Astrocyte (in vitro differentiated cells and primary cell): ENCODE results near the gene LHPP. TPM values are rescaled to one million over a fixed set of nuclear protein-coding genes. Genes with fewer than 3 reads are reported as not detected.

ENCODE experiments used
- DNase-seq: peaks from one replicate; pipeline ENCODE4 v3.0.0-alpha.2; 2010; ENCODE audit warnings: low read depth
- FAIRE-seq: peaks from 2 replicates; lab custom pipeline; 2011; peaks lifted over from hg19 to GRCh38; lab: Jason Lieb, UNC
- H2AFZ ChIP-seq: 2 replicates; pipeline ENCODE4 v1.6.0; 2012; ENCODE audit warnings: low read depth, low read length, inconsistent platforms
- H3K27ac ChIP-seq: 2 replicates; pipeline ENCODE4 v1.5.1; 2011; ENCODE audit warnings: low read depth, low read length, inconsistent platforms
- H3K27me3 ChIP-seq: 2 replicates; pipeline ENCODE4 v1.6.0; 2011; ENCODE audit warnings: low read length, inconsistent platforms; ENCODE audit not compliant: insufficient read depth
- H3K36me3 ChIP-seq: 2 replicates; pipeline ENCODE4 v1.5.1; 2011; ENCODE audit warnings: low read length, inconsistent platforms; ENCODE audit not compliant: insufficient read depth
- H3K4me1 ChIP-seq: 2 replicates; pipeline ENCODE4 v1.5.1; 2011; ENCODE audit warnings: low read length, inconsistent platforms; ENCODE audit not compliant: insufficient read depth
- H3K4me2 ChIP-seq: 2 replicates; pipeline ENCODE4 v1.6.0; 2012; ENCODE audit warnings: low read length, inconsistent platforms
- H3K4me3 ChIP-seq: 2 replicates; pipeline ENCODE4 v1.5.1; 2011; ENCODE audit warnings: low read depth, mild to moderate bottlenecking, low read length, inconsistent platforms; ENCODE audit not compliant: insufficient read depth
- H3K79me2 ChIP-seq: 2 replicates; pipeline ENCODE4 v1.6.0; 2012; ENCODE audit warnings: mild to moderate bottlenecking, low read length, inconsistent platforms; ENCODE audit not compliant: insufficient read depth
- H3K9ac ChIP-seq: 2 replicates; pipeline ENCODE4 v1.6.0; 2012; ENCODE audit warnings: mild to moderate bottlenecking, low read length, inconsistent platforms
- H3K9me3 ChIP-seq: 2 replicates; pipeline ENCODE4 v1.5.1; 2012; ENCODE audit warnings: low read depth, mild to moderate bottlenecking, low read length, inconsistent platforms; ENCODE audit not compliant: insufficient read depth
- H4K20me1 ChIP-seq: 2 replicates; pipeline ENCODE4 v1.6.0; 2012; ENCODE audit warnings: low read length, inconsistent platforms; ENCODE audit not compliant: insufficient read depth
- H3K27ac Mint-ChIP-seq: one replicate; pipeline ENCODE4 v1.8.0; 2021; ENCODE audit warnings: mild to moderate bottlenecking, mixed read lengths; ENCODE audit not compliant: unreplicated experiment
- H3K27me3 Mint-ChIP-seq: one replicate; pipeline ENCODE4 v1.8.0; 2021; ENCODE audit warnings: low read depth, mixed read lengths; ENCODE audit not compliant: unreplicated experiment
- H3K36me3 Mint-ChIP-seq: one replicate; pipeline ENCODE4 v1.8.0; 2021; ENCODE audit warnings: low read depth, mixed read lengths; ENCODE audit not compliant: unreplicated experiment
- H3K4me1 Mint-ChIP-seq: one replicate; pipeline ENCODE4 v1.8.0; 2021; ENCODE audit warnings: low read depth, mixed read lengths; ENCODE audit not compliant: unreplicated experiment
- H3K4me3 Mint-ChIP-seq: one replicate; pipeline ENCODE4 v1.8.0; 2021; ENCODE audit warnings: mild to moderate bottlenecking, moderate library complexity, mixed read lengths; ENCODE audit not compliant: unreplicated experiment
- H3K9me3 Mint-ChIP-seq: one replicate; pipeline ENCODE4 v1.8.0; 2021; ENCODE audit warnings: mild to moderate bottlenecking, mixed read lengths; ENCODE audit not compliant: unreplicated experiment
- EZH2 ChIP-seq: IDR thresholded peaks from 2 replicates; pipeline ENCODE4 v1.6.1; 2012; ENCODE audit warnings: mild to moderate bottlenecking, low read length, inconsistent platforms; ENCODE audit not compliant: insufficient read depth
- total RNA-seq: library from RNA; stranded (reverse); gene quantifications from 2 replicates; pipeline ENCODE4 v1.2.1, GENCODE V29; 2021
- TF ChIP-seq, protein P1 (sequence below): IDR thresholded peaks from 2 replicates; pipeline ENCODE4 v1.5.1; 2011; ENCODE audit warnings: low read depth, mild to moderate bottlenecking, inconsistent platforms, low read length, moderate library complexity; ENCODE audit not compliant: insufficient read depth

LHPP gene
- total RNA-seq, 1 donor from 2014 or later = 6.9 TPM

DNA sequence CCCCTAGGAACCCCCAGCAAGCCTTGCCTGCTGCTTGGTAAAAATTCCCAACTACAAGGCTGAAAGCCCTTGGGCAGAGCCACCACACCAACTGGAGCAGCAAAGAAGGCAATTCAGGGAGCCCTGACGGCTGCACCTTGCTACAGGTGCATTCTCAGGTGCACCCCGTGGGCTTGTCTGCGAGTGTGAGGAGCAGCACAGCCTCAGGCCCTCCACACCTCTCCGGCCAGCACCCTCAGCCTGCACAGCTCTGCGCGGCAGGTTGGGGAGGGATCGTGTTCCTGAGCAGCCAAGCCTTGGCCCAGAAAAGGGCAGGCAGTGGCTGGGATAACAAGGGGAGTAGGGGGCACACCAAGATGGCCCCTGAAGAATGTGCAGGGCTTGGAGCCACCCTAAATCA, 178.4 kb downstream of the LHPP start:
- Histone ChIP-seq H3K27ac (no peak overlapping the region), H2AFZ (no peak overlapping the region), H3K4me2 (no peak overlapping the region), H3K9ac (no peak overlapping the region), H3K4me3 (no peak overlapping the region), H3K36me3 (no peaks in the 10 kb centered on the region), H3K27me3 (no peaks in the 10 kb centered on the region), H4K20me1 (peaks cover 59% of the 10 kb centered on the region), H3K9me3 (no peaks in the 10 kb centered on the region), H3K79me2 (no peaks in the 10 kb centered on the region), H3K4me1 (peaks cover 6% of the 10 kb centered on the region)
- no peak for DNase-seq
- Mint-ChIP-seq H3K4me1 (peaks cover 10% of the 10 kb centered on the region), H3K27ac (no peak overlapping the region), H3K9me3 (no peaks in the 10 kb centered on the region), H3K27me3 (peaks cover 3% of the 10 kb centered on the region), H3K4me3 (no peak overlapping the region), H3K36me3 (peaks cover 10% of the 10 kb centered on the region)
- no peak for FAIRE-seq
- TF ChIP-seq, protein P1, sequence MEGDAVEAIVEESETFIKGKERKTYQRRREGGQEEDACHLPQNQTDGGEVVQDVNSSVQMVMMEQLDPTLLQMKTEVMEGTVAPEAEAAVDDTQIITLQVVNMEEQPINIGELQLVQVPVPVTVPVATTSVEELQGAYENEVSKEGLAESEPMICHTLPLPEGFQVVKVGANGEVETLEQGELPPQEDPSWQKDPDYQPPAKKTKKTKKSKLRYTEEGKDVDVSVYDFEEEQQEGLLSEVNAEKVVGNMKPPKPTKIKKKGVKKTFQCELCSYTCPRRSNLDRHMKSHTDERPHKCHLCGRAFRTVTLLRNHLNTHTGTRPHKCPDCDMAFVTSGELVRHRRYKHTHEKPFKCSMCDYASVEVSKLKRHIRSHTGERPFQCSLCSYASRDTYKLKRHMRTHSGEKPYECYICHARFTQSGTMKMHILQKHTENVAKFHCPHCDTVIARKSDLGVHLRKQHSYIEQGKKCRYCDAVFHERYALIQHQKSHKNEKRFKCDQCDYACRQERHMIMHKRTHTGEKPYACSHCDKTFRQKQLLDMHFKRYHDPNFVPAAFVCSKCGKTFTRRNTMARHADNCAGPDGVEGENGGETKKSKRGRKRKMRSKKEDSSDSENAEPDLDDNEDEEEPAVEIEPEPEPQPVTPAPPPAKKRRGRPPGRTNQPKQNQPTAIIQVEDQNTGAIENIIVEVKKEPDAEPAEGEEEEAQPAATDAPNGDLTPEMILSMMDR = no peak
- no peak for TF ChIP-seq EZH2

DNA sequence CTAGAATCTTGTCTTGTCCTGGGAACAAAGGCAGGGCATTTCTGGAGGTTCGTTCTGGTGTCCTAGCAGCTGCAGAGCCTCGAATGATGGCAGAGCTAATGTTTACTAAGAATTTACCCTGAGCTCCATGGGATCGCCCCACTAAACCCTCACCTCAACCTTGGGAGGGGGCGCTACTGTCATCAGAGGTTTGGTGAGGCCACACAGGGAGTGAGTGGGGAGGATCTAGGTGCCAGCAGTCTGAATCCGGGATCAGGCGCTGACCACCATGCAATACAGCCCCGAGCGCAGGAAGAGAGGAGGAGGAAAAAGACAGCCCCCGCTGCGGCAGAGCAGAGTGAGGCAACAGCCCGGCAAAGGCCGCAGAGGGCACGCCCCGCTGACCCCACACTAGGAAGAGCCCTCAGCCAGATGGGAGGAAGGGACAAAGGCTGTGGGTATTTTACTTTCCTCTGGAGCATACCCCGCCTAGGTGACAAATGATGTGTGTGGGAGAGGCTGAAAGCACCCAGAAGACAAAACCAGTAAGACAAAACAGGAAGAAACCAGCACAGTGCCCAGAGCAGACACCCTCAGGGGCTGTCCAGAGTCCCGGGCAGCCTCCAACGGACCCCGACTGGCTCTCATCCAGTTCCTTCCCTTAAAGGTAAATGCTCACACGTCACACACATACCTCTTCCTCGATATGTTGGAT, 179.1 kb downstream of the LHPP start:
- peaks cover 6% of the 10 kb centered on the region for H3K4me1 ChIP-seq
- Mint-ChIP-seq H3K27ac (no peak overlapping the region), H3K4me1 (peaks cover 12% of the 10 kb centered on the region), H3K36me3 (peaks cover 10% of the 10 kb centered on the region), H3K4me3 (no peak overlapping the region), H3K9me3 (no peaks in the 10 kb centered on the region), H3K27me3 (peaks cover 3% of the 10 kb centered on the region)
- no peak overlapping the region for H3K4me2 ChIP-seq
- FAIRE-seq (no peak), DNase-seq (no peak)
- no peak overlapping the region for H2AFZ ChIP-seq
- H4K20me1 ChIP-seq = peaks cover 65% of the 10 kb centered on the region
- H3K9me3 ChIP-seq = no peaks in the 10 kb centered on the region
- H3K4me3 ChIP-seq = no peak overlapping the region
- H3K27ac ChIP-seq = no peak overlapping the region
- H3K79me2 ChIP-seq = no peaks in the 10 kb centered on the region
- H3K27me3 ChIP-seq = no peaks in the 10 kb centered on the region
- TF ChIP-seq, protein P1 = no peak
- no peak for TF ChIP-seq EZH2
- H3K9ac ChIP-seq = no peak overlapping the region
- H3K36me3 ChIP-seq = no peaks in the 10 kb centered on the region
